Fibroblast of lung (primary cell): ENCODE data around the gene LDHB. TPM values are rescaled to one million over a fixed set of nuclear protein-coding genes. Genes with fewer than 3 reads are reported as not detected.
"Not testable (repeated sequence)": the region's sequence is repeated elsewhere in the genome, so short reads cannot be mapped to it uniquely, and the experiment has no call there.

Source experiments
- DNase-seq, 2 donors: peaks; one replicate each; pipeline versions ENCODE4 v3.0.0 to v3.0.0-alpha.2; 2010; ENCODE audit warnings: low read depth in 2 of 2
- H2AFZ ChIP-seq: 2 replicates; pipeline ENCODE4 v1.5.1; 2012; ENCODE audit warnings: low read length, control low read depth, inconsistent platforms
- H3K27ac ChIP-seq: 2 replicates; pipeline ENCODE4 v1.5.1; 2011; ENCODE audit warnings: low read length, control low read depth; ENCODE audit not compliant: insufficient read depth
- H3K27me3 ChIP-seq: 2 replicates; pipeline ENCODE4 v1.5.1; 2011; ENCODE audit warnings: mild to moderate bottlenecking, low read length; ENCODE audit not compliant: control insufficient read depth, insufficient read depth
- H3K36me3 ChIP-seq: 2 replicates; pipeline ENCODE4 v1.5.1; 2011; ENCODE audit warnings: low read length; ENCODE audit not compliant: control insufficient read depth, insufficient read depth
- H3K4me1 ChIP-seq: 2 replicates; pipeline ENCODE4 v1.5.1; 2011; ENCODE audit warnings: low read length; ENCODE audit not compliant: control insufficient read depth, insufficient read depth; ENCODE audit errors: extremely low read depth
- H3K4me2 ChIP-seq: 2 replicates; pipeline ENCODE4 v1.5.1; 2011; ENCODE audit warnings: low read length, control low read depth; ENCODE audit not compliant: insufficient read depth; ENCODE audit errors: extremely low read depth
- H3K4me3 ChIP-seq, 4 experiments: fragments of 200-600 bp in 1 of 4; sonication (generic) in 1 of 4; replicated peaks in 1 of 4; 2 replicates each; pipeline ENCODE4 v1.5.1; 2011 to 2016; ENCODE audit warnings: low read length in 4 of 4, low read depth in 3 of 4, mild to moderate bottlenecking in 3 of 4, control low read depth in 2 of 4, inconsistent platforms in 1 of 4, mixed read lengths in 1 of 4; ENCODE audit not compliant: insufficient read depth in 1 of 4; ENCODE audit errors: control extremely low read depth in 1 of 4
- H3K79me2 ChIP-seq: 2 replicates; pipeline ENCODE4 v1.5.1; 2012; ENCODE audit warnings: mild to moderate bottlenecking, low read length, inconsistent platforms; ENCODE audit not compliant: control insufficient read depth, insufficient read depth
- H3K9ac ChIP-seq: 2 replicates; pipeline ENCODE4 v1.5.1; 2011; ENCODE audit warnings: mild to moderate bottlenecking, low read length, control low read depth; ENCODE audit not compliant: insufficient read depth
- H3K9me3 ChIP-seq: 2 replicates; pipeline ENCODE4 v1.5.1; 2012; ENCODE audit warnings: low read depth, low read length; ENCODE audit not compliant: control insufficient read depth, insufficient read depth
- H4K20me1 ChIP-seq: 2 replicates; pipeline ENCODE4 v1.5.1; 2011; ENCODE audit warnings: low read length; ENCODE audit not compliant: control insufficient read depth, insufficient read depth; ENCODE audit errors: extremely low read depth
- EZH2 ChIP-seq: IDR thresholded peaks from 2 replicates; pipeline ENCODE4 v1.5.1; 2012; ENCODE audit warnings: low read length, control low read depth, mild to moderate bottlenecking; ENCODE audit errors: missing control alignments
- polyA plus RNA-seq, 2 donors: library from polyadenylated mRNA; depleted of rRNA in 1 of 2; stranded (reverse) in 1 of 2; unstranded in 1 of 2; fragments of >200 nt; gene quantifications; 2 replicates each; pipeline ENCODE4 v1.2.1, GENCODE V29; 2011 to 2012; ENCODE audit warnings: missing spikeins in 1 of 2
- total RNA-seq: library from RNA; depleted of rRNA; stranded (reverse); fragments of >200 nt; gene quantifications from 2 replicates; pipeline ENCODE4 v1.2.1, GENCODE V29; 2014
- TF ChIP-seq, protein P1 (sequence below), 2 donors: IDR thresholded peaks in 1 of 2; conservative IDR thresholded peaks in 1 of 2; 1 replicate in 1 of 2; 2 replicates in 1 of 2; pipeline ENCODE4 v1.5.1; 2011 to 2012; ENCODE audit warnings: low read length in 2 of 2, control low read depth in 1 of 2, inconsistent platforms in 1 of 2, low read depth in 1 of 2, mild to moderate bottlenecking in 1 of 2

The LDHB gene
- total and polyA plus RNA-seq, 2 donors (not counting 1 experiment from before 2014, with no cell fraction given), result 628 to 905 TPM

DNA sequence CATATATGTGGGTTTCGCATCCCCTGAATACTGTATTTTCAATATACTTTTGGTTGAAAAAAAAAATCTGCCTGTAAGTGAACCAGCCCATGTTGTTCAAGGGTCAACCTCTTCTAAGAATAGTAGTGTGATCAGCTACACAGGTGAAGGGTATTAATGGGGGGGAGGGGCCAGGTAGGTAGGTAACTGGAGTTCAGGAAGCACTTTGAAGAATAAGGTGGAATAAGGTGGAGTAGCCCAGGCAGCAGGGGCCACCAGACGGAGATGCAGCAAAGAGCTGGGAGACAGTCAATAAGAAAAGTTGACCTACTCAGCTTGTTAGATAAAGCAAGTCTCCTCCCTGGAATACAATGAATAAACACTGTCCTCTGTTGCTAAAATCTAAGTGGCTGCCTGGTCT, 9.3 kb downstream of the LDHB start:
- H3K36me3 ChIP-seq, result peaks cover 8% of the 10 kb centered on the region
- no peak for DNase-seq
- TF ChIP-seq, protein P1, sequence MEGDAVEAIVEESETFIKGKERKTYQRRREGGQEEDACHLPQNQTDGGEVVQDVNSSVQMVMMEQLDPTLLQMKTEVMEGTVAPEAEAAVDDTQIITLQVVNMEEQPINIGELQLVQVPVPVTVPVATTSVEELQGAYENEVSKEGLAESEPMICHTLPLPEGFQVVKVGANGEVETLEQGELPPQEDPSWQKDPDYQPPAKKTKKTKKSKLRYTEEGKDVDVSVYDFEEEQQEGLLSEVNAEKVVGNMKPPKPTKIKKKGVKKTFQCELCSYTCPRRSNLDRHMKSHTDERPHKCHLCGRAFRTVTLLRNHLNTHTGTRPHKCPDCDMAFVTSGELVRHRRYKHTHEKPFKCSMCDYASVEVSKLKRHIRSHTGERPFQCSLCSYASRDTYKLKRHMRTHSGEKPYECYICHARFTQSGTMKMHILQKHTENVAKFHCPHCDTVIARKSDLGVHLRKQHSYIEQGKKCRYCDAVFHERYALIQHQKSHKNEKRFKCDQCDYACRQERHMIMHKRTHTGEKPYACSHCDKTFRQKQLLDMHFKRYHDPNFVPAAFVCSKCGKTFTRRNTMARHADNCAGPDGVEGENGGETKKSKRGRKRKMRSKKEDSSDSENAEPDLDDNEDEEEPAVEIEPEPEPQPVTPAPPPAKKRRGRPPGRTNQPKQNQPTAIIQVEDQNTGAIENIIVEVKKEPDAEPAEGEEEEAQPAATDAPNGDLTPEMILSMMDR (conservative IDR thresholded peaks at IDR 0.05 in 1 of 2, IDR thresholded peaks at IDR 0.05 in 1 of 2; ENCODE audit: low read depth in 1 of 2, low read length in 2 of 2), result no peak
- no peak for TF ChIP-seq EZH2
- H4K20me1 ChIP-seq, result no peaks in the 10 kb centered on the region
- no peak overlapping the region for H3K9ac ChIP-seq
- H2AFZ ChIP-seq, result no peak overlapping the region
- peaks cover 20% of the 10 kb centered on the region for H3K79me2 ChIP-seq
- H3K4me3 ChIP-seq, result no peak overlapping the region
- H3K9me3 ChIP-seq, result no peaks in the 10 kb centered on the region
- no peak overlapping the region for H3K27ac ChIP-seq
- H3K4me2 ChIP-seq, result no peak overlapping the region
- H3K4me1 ChIP-seq, result peaks cover 3% of the 10 kb centered on the region
- H3K27me3 ChIP-seq, result no peaks in the 10 kb centered on the region

GRCh38 chr12:21647179-21647578, 10.5 kb downstream of the LDHB start:
- DNase-seq, result no peak
- Histone ChIP-seq H3K27me3 (no peaks in the 10 kb centered on the region), H3K4me3 (no peak overlapping the region), H4K20me1 (no peaks in the 10 kb centered on the region), H2AFZ (no peak overlapping the region), H3K9ac (no peak overlapping the region), H3K27ac (no peak overlapping the region), H3K4me2 (no peak overlapping the region), H3K4me1 (no peaks in the 10 kb centered on the region), H3K79me2 (peaks cover 9% of the 10 kb centered on the region), H3K9me3 (no peaks in the 10 kb centered on the region), H3K36me3 (peaks cover 5% of the 10 kb centered on the region)
- no peak for TF ChIP-seq EZH2
- TF ChIP-seq, protein P1 (conservative IDR thresholded peaks at IDR 0.05 in 1 of 2, IDR thresholded peaks at IDR 0.05 in 1 of 2; ENCODE audit: low read depth in 1 of 2, low read length in 2 of 2), result no peak

GRCh38 chr12:21645041-21645500, 12.6 kb downstream of the LDHB start:
- H4K20me1 ChIP-seq, H3K4me2 ChIP-seq, H3K27ac ChIP-seq, H3K4me1 ChIP-seq, H3K79me2 ChIP-seq, H3K9ac ChIP-seq, H3K27me3 ChIP-seq, H3K4me3 ChIP-seq, H3K9me3 ChIP-seq, H2AFZ ChIP-seq, H3K36me3 ChIP-seq: not testable (repeated sequence)
- DNase-seq, result peak in 1 of 2 donors; percentile 13
